K562 (cell line): Measurements from ENCODE around the gene POLD4. TPM values are rescaled to one million over a fixed set of nuclear protein-coding genes. Genes with fewer than 3 reads are reported as not detected.

Experiments
- ATAC-seq: fragments of 200-7000 bp; cut with Tn5 transposase; 3 replicates; pipeline ENCODE4 v1.9.1; 2020; ENCODE audit warnings: moderate library complexity
- BruUV-seq: library from RNA; stranded (reverse); fragments of 400-500 nt; replicated peaks from 2 replicates; lab custom pipeline; 2021; lab: Mats Ljungman, UMichigan
- CTCF ChIA-PET: fragments of 300-600 bp; formaldehyde crosslinking; extraction: SDS; loops from one replicate; lab custom pipeline; 2021; ENCODE audit warnings: low intra/inter-chr PET ratio; lab: Yijun Ruan, JAX
- POLR2A ChIA-PET: fragments of 300-600, 350-650 bp; sonication (Branson Sonifier 250); formaldehyde crosslinking; extraction: SDS; loops from one replicate; lab custom pipeline; 2021; ENCODE audit warnings: antibody characterized with exemption, inconsistent platforms; lab: Yijun Ruan, JAX
- DNase-seq, 4 experiments: peaks; one replicate each; pipeline versions ENCODE4 v3.0.0 to v3.0.0-alpha.2; 2011 to 2018; ENCODE audit warnings: low spot score in 3 of 4, mixed read lengths in 3 of 4; ENCODE audit errors: extremely low read depth in 1 of 4
- FAIRE-seq: peaks from 2 replicates; lab custom pipeline; 2011; peaks lifted over from hg19 to GRCh38; lab: Jason Lieb, UNC
- H2AFZ ChIP-seq: 2 replicates; pipeline ENCODE4 v1.6.0; 2011; ENCODE audit warnings: low read depth, low read length, control low read depth, inconsistent platforms
- H3K27ac ChIP-seq: fragments of 200-600 bp; 3 replicates; pipeline ENCODE4 v1.8.0; 2011; ENCODE audit warnings: low read depth, mild to moderate bottlenecking, control low read depth, inconsistent platforms, low read length, moderate library complexity, mixed read lengths; ENCODE audit errors: extremely low read depth
- H3K27me3 ChIP-seq, 2 experiments: fragments of 300-600 bp in 1 of 2; 2 replicates in 1 of 2; 3 replicates in 1 of 2; pipeline versions ENCODE4 v1.6.0 to v1.8.0; 2011; ENCODE audit warnings: inconsistent platforms in 2 of 2, low read length in 2 of 2, mild to moderate bottlenecking in 1 of 2, mixed read lengths in 1 of 2, moderate library complexity in 1 of 2; ENCODE audit not compliant: control insufficient read depth in 2 of 2, insufficient read depth in 2 of 2
- H3K36me3 ChIP-seq: fragments of 300-600 bp; 3 replicates; pipeline ENCODE4 v1.8.0; 2011; ENCODE audit warnings: mild to moderate bottlenecking, low read length, inconsistent platforms; ENCODE audit not compliant: control insufficient read depth, insufficient read depth
- H3K4me1 ChIP-seq, 2 experiments: fragments of 200-600 bp in 1 of 2; replicated peaks in 1 of 2; 2 replicates in 1 of 2; 3 replicates in 1 of 2; pipeline versions ENCODE4 v1.5.1 to v1.8.0; 2011; ENCODE audit warnings: inconsistent platforms in 2 of 2, low read length in 2 of 2, mild to moderate bottlenecking in 1 of 2, mixed read lengths in 1 of 2, moderate library complexity in 1 of 2; ENCODE audit not compliant: control insufficient read depth in 2 of 2, insufficient read depth in 2 of 2
- H3K4me2 ChIP-seq: 2 replicates; pipeline ENCODE4 v1.6.1; 2011; ENCODE audit warnings: low read length, control low read depth, inconsistent platforms, mixed read lengths; ENCODE audit not compliant: insufficient read depth
- H3K4me3 ChIP-seq: fragments of 200-600 bp; sonication (generic), shearing (Covaris generic); 2 replicates; pipeline ENCODE4 v1.5.1; 2016; ENCODE audit warnings: control low read depth, inconsistent platforms
- H3K79me2 ChIP-seq: fragments of 200-600 bp; 3 replicates; pipeline ENCODE4 v1.8.0; 2011; ENCODE audit warnings: low read length, inconsistent platforms; ENCODE audit not compliant: control insufficient read depth, insufficient read depth
- H3K9ac ChIP-seq, 2 experiments: 2 replicates each; pipeline versions ENCODE4 v1.6.0 to v1.6.1; 2011; ENCODE audit warnings: low read depth in 2 of 2, low read length in 2 of 2, control low read depth in 1 of 2, inconsistent platforms in 1 of 2, mild to moderate bottlenecking in 1 of 2, mixed read lengths in 1 of 2; ENCODE audit not compliant: insufficient read depth in 1 of 2
- H3K9me1 ChIP-seq: one replicate; pipeline ENCODE4 v1.6.0; 2011; ENCODE audit warnings: inconsistent platforms, mild to moderate bottlenecking, low read length, moderate library complexity; ENCODE audit not compliant: control insufficient read depth, insufficient read depth
- H3K9me3 ChIP-seq: replicated peaks from 2 replicates; pipeline ENCODE4 v1.5.1; 2011; ENCODE audit warnings: low read depth, low read length, inconsistent platforms; ENCODE audit not compliant: control insufficient read depth, insufficient read depth
- H4K20me1 ChIP-seq: replicated peaks from 2 replicates; pipeline ENCODE4 v1.6.1; 2011; ENCODE audit warnings: low read length, inconsistent platforms, mixed read lengths; ENCODE audit not compliant: control insufficient read depth, insufficient read depth
- CBX5 ChIP-seq: IDR thresholded peaks from 2 replicates; pipeline ENCODE4 v1.6.1; 2014; ENCODE audit warnings: low read depth, borderline replicate concordance
- MAFG ChIP-seq: fragments of 450-650 bp; conservative IDR thresholded peaks from 2 replicates; pipeline ENCODE4 v1.6.1; 2016; ENCODE audit warnings: missing genetic modification characterization, missing compliant biosample characterization
- NCOA6 ChIP-seq: fragments of 450-650 bp; IDR thresholded peaks from 2 replicates; pipeline ENCODE4 v1.6.1; 2017; ENCODE audit warnings: mild to moderate bottlenecking
- PML ChIP-seq: IDR thresholded peaks from 2 replicates; pipeline ENCODE4 v1.6.1; 2012; ENCODE audit warnings: low read length, inconsistent platforms
- ZNF263 ChIP-seq: sonication (generic); formaldehyde crosslinking; IDR thresholded peaks from 2 replicates; pipeline ENCODE4 v1.8.0; 2022; ENCODE audit warnings: mild to moderate bottlenecking, missing genetic modification reagents, borderline replicate concordance
- WGBS: fragments of 100-300 bp; shearing (Covaris generic); methylation state at CpG from one replicate; pipeline ENCODE4 v1.1.6; 2016; ENCODE audit warnings: low coverage, mixed read lengths; ENCODE audit not compliant: insufficient coverage; ENCODE audit errors: missing lambda C conversion rate; 5-methylcytosine and 5-hydroxymethylcytosine counted together
- in situ Hi-C: fragments of 300-500 bp; cut with MboI; formaldehyde crosslinking; loops from 4 replicates; pipeline ENCODE4 v1.15.0; 2018; ENCODE audit warnings: inconsistent platforms, mixed read lengths
- intact Hi-C: fragments of 100-400 bp; cut with micrococcal nuclease; formaldehyde crosslinking; loops from 2 replicates; pipeline ENCODE4 v1.14.2; 2022
- polyA plus RNA-seq, 8 experiments: library from polyadenylated mRNA; depleted of rRNA in 4 of 8; stranded (reverse) in 5 of 8; unstranded in 3 of 8; fragments of >200 nt; fragmentation: Nextera tagmentation in 2 of 8; fragmentation: Illumina TruSeq in 1 of 8; extraction: Ambion mirVana in 2 of 8; extraction: Trizol in 1 of 8; gene quantifications; 2 replicates each; pipeline versions ENCODE4 v1.2.1 to v1.2.3, GENCODE V29; 2011 to 2014; ENCODE audit warnings: inconsistent platforms in 1 of 8, missing spikeins in 1 of 8
- total RNA-seq, 7 experiments: library from RNA; depleted of rRNA in 6 of 7; stranded (reverse); fragments of >200 nt in 6 of 7; fragmentation: Illumina TruSeq in 2 of 7; extraction: Trizol in 2 of 7; gene quantifications; 2 replicates each; pipeline versions ENCODE4 v1.2.1 to v1.2.3, GENCODE V29; 2011 to 2021; ENCODE audit warnings: low replicate concordance in 1 of 7

POLD4 gene
- total and polyA plus RNA-seq, 9 of the 15 experiments (the other 6 are each of a cell fraction or from before 2014, with no cell fraction given): 5.8 to 64.5 (median 18.3) TPM

- TF ChIP-seq MAFG (tag): no peak
Observed at GRCh38 chr11:67311556-67312082, 41.7 kb downstream of the POLD4 start (continued).

GRCh38 chr11:67311051-67311555 lies 42.2 kb downstream of the POLD4 start:
- in situ Hi-C loops: loop anchor here (5.0 kb wide), 1 partner anchor 34 kb away; no protein-coding TSS in a partner anchor
- H3K36me3 ChIP-seq: no peaks in the 10 kb centered on the region
- POLR2A ChIA-PET: interaction anchor here (1.0 to 1.7 kb wide), 3 partner anchors 11 to 41 kb away, joined by 3 to 7 read pairs (median 3); partner anchors contain the start of gene ANKRD13D

More at GRCh38 chr11:67311051-67311555, 42.2 kb downstream of the POLD4 start:
- Histone ChIP-seq H3K9me1 (no peaks in the 10 kb centered on the region), H3K9ac (peak overlapping the region in 1 of 2 experiments; percentile 83; a peak in 2 of 4 replicates), H3K9me3 (no peaks in the 10 kb centered on the region), H3K4me3 (no peak overlapping the region), H2AFZ (no peak overlapping the region), H3K4me2 (no peak overlapping the region), H3K27me3 (no peaks in the 10 kb centered on the region)
- no peak for ATAC-seq
- WGBS: 81% methylated on average over 10 of the region's 18 CpGs
- DNase-seq: no peak
- no peak for FAIRE-seq
- TF ChIP-seq ZNF263 (CRISPR knock-in tag) (0 out of 2 replicates have a peak, but pooled peaks have one; percentile 20), PML (no peak), CBX5 (no peak), NCOA6 (no peak)
- TF ChIP-seq, all 486 proteins: peak for 1
- H3K27ac ChIP-seq: no peak overlapping the region
- no peaks in the 10 kb centered on the region for H4K20me1 ChIP-seq
- intact Hi-C loops: no loop called here
- peaks cover 34 to 62% of the 10 kb centered on the region in 2 experiments for H3K4me1 ChIP-seq
- no peaks in the 10 kb centered on the region for H3K79me2 ChIP-seq
- CTCF ChIA-PET: no interaction called here
- no TSS peak for BruUV-seq
